Kidney epithelial cell (primary cell): ENCODE measurements around the gene ARMS2. TPM values are rescaled to one million over a fixed set of nuclear protein-coding genes. Genes with fewer than 3 reads are reported as not detected.

Experiments
- DNase-seq: peaks from one replicate; pipeline ENCODE4 v3.0.0-alpha.2; 2010; ENCODE audit warnings: low read depth
- H3K27me3 ChIP-seq: 2 replicates; pipeline ENCODE4 v1.6.0; 2011; ENCODE audit warnings: low read length; ENCODE audit not compliant: control insufficient read depth, insufficient read depth
- H3K36me3 ChIP-seq: 2 replicates; pipeline ENCODE4 v1.5.1; 2011; ENCODE audit warnings: low read length; ENCODE audit not compliant: control insufficient read depth, insufficient read depth
- H3K4me3 ChIP-seq: 2 replicates; pipeline ENCODE4 v1.5.1; 2011; ENCODE audit warnings: low read depth, mild to moderate bottlenecking, control low read depth, low read length
- CTCF ChIP-seq: IDR thresholded peaks from 2 replicates; pipeline ENCODE4 v1.5.1; 2011; ENCODE audit warnings: mild to moderate bottlenecking, moderate library complexity, low read length, control low read depth, inconsistent platforms; ENCODE audit not compliant: insufficient read depth, poor library complexity, severe bottlenecking
- total RNA-seq: library from RNA; depleted of rRNA; stranded (reverse); fragments of >200 nt; gene quantifications from 2 replicates; pipeline ENCODE4 v1.2.3, GENCODE V29; 2015

ARMS2 gene
- total RNA-seq, 1 donor from 2014 or later = not detected

GRCh38 chr10:122478971-122479370 lies 24.5 kb downstream of the ARMS2 start:
- TF ChIP-seq CTCF = no peak
- no peaks in the 10 kb centered on the region for H3K27me3 ChIP-seq
- H3K36me3 ChIP-seq = no peaks in the 10 kb centered on the region
- no peak overlapping the region for H3K4me3 ChIP-seq
- no peak for DNase-seq

GRCh38 chr10:122480146-122480833 lies 25.8 kb downstream of the ARMS2 start:
- Histone ChIP-seq H3K27me3 (no peaks in the 10 kb centered on the region), H3K4me3 (no peak overlapping the region), H3K36me3 (no peaks in the 10 kb centered on the region)
- TF ChIP-seq CTCF = no peak
- no peak for DNase-seq

- Histone ChIP-seq H3K4me3 (no peak overlapping the region), H3K36me3 (no peaks in the 10 kb centered on the region), H3K27me3 (no peaks in the 10 kb centered on the region)
- TF ChIP-seq CTCF = no peak
- no peak for DNase-seq
These were observed 27.0 kb downstream of the ARMS2 start for GRCh38 chr10:122481296-122482056.

GRCh38 chr10:122484276-122485060 lies 30.0 kb downstream of the ARMS2 start:
- Histone ChIP-seq H3K4me3 (no peak overlapping the region), H3K36me3 (no peaks in the 10 kb centered on the region), H3K27me3 (no peaks in the 10 kb centered on the region)
- TF ChIP-seq CTCF = no peak
- no peak for DNase-seq

- H3K4me3 ChIP-seq = no peak overlapping the region
- H3K36me3 ChIP-seq = no peaks in the 10 kb centered on the region
- TF ChIP-seq CTCF = no peak
- H3K27me3 ChIP-seq = no peaks in the 10 kb centered on the region
- DNase-seq = no peak
These were observed 31.2 kb downstream of the ARMS2 start for GRCh38 chr10:122485670-122486069.
